HL-60 (cell line): Measurements from ENCODE around the gene FOXP4.

Experiments
- DNase-seq, 2 experiments: peaks; one replicate each; pipeline ENCODE4 v3.0.0-alpha.2; 2010 to 2020; ENCODE audit warnings: low read depth in 1 of 2, low spot score in 1 of 2
- H3K27ac ChIP-seq: fragments of 250-450 bp; sonication (Bioruptor Pico); replicated peaks from 2 replicates; pipeline ENCODE4 v1.5.1; 2020; ENCODE audit warnings: mild to moderate bottlenecking, moderate library complexity
- H3K27me3 ChIP-seq: fragments of 250-450 bp; sonication (Bioruptor Pico); 2 replicates; pipeline ENCODE4 v1.5.1; 2021; ENCODE audit warnings: mild to moderate bottlenecking, moderate library complexity; ENCODE audit not compliant: insufficient read depth, poor library complexity, severe bottlenecking
- H3K4me3 ChIP-seq: replicated peaks from 2 replicates; pipeline ENCODE4 v1.5.1; 2011; ENCODE audit warnings: mild to moderate bottlenecking, control low read depth, low read length; ENCODE audit not compliant: insufficient read depth
- GABPA ChIP-seq: IDR thresholded peaks from 2 replicates; pipeline ENCODE4 v1.6.1; 2012; ENCODE audit warnings: low read depth
- POLR2AphosphoS5 ChIP-seq: IDR thresholded peaks from 2 replicates; pipeline ENCODE4 v1.6.1; 2012; ENCODE audit warnings: low read depth
- SPI1 ChIP-seq: IDR thresholded peaks from 2 replicates; pipeline ENCODE4 v1.6.1; 2012; ENCODE audit warnings: low read depth, mild to moderate bottlenecking, borderline replicate concordance
- TF ChIP-seq, protein P1 (sequence below): IDR thresholded peaks from one replicate; pipeline ENCODE4 v1.5.1; 2011; ENCODE audit warnings: low read length, control low read depth, inconsistent platforms; ENCODE audit not compliant: insufficient read depth
- TF ChIP-seq, protein P2 (sequence below): IDR thresholded peaks from 2 replicates; pipeline ENCODE4 v1.6.1; 2012; ENCODE audit warnings: low read depth; ENCODE audit not compliant: insufficient replicate concordance

Gene FOXP4

DNA sequence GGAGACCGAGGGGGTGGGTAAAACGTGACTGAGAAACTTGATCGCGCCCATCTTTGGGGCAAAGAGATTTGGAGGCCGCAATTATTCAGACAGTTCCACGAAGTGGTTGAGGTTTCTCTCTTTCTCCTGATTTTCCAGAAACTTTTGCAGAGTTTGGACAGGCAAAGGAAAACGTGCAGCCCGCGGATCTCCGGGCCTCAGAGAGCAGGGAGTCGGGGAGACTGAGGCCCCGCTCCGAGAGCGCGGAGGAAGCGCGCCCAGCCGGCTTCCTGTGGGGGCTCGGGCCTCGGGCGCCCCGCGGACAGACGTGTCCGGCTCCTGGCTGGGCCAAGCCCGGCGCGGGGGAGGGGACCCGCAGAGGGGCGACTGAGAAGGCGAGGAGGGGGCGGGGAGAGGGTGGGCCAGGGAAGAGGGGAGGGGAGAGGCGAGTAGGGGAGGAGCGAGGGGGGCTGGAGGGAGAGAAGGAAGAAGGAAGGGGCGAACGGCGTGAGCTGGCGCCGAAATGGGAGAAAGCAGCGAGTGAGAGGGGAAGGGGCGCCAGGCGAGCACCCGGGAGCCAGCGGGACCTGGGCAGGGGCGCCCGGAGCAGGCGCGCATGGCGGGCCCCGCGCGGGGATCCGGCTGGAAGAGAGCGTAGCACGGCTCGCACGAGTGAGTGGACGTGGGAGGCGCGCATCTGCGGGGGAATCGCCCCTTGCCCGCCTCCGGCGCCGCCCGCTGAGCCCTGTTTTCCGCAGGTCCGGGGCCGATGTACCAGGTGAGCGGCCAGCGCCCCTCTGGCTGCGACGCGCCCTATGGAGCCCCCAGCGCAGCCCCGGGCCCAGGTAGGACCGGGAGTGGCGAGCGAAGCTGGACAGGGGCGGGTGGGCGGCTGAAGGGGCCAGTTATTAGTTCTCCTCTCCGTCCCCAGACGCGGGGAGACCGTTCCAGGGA lies 92.1 kb downstream of the FOXP4 start, which contains the start of gene MDFI:
MDFI (plus strand) TSS at position 467 of the 933 bp plus-strand sequence; CDS start at position 749, 282 bp downstream.
- DNase-seq = no peak
- Histone ChIP-seq H3K27me3 (peaks cover 39% of the 10 kb centered on the region), H3K4me3 (no peak within 1 kb of the TSS), H3K27ac (no peak within 1 kb of the TSS)
- no peak for TF ChIP-seq SPI1
- TF ChIP-seq, protein P1, sequence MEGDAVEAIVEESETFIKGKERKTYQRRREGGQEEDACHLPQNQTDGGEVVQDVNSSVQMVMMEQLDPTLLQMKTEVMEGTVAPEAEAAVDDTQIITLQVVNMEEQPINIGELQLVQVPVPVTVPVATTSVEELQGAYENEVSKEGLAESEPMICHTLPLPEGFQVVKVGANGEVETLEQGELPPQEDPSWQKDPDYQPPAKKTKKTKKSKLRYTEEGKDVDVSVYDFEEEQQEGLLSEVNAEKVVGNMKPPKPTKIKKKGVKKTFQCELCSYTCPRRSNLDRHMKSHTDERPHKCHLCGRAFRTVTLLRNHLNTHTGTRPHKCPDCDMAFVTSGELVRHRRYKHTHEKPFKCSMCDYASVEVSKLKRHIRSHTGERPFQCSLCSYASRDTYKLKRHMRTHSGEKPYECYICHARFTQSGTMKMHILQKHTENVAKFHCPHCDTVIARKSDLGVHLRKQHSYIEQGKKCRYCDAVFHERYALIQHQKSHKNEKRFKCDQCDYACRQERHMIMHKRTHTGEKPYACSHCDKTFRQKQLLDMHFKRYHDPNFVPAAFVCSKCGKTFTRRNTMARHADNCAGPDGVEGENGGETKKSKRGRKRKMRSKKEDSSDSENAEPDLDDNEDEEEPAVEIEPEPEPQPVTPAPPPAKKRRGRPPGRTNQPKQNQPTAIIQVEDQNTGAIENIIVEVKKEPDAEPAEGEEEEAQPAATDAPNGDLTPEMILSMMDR = no peak
- TF ChIP-seq GABPA = no peak
- no peak for TF ChIP-seq POLR2AphosphoS5
- TF ChIP-seq, protein P2, sequence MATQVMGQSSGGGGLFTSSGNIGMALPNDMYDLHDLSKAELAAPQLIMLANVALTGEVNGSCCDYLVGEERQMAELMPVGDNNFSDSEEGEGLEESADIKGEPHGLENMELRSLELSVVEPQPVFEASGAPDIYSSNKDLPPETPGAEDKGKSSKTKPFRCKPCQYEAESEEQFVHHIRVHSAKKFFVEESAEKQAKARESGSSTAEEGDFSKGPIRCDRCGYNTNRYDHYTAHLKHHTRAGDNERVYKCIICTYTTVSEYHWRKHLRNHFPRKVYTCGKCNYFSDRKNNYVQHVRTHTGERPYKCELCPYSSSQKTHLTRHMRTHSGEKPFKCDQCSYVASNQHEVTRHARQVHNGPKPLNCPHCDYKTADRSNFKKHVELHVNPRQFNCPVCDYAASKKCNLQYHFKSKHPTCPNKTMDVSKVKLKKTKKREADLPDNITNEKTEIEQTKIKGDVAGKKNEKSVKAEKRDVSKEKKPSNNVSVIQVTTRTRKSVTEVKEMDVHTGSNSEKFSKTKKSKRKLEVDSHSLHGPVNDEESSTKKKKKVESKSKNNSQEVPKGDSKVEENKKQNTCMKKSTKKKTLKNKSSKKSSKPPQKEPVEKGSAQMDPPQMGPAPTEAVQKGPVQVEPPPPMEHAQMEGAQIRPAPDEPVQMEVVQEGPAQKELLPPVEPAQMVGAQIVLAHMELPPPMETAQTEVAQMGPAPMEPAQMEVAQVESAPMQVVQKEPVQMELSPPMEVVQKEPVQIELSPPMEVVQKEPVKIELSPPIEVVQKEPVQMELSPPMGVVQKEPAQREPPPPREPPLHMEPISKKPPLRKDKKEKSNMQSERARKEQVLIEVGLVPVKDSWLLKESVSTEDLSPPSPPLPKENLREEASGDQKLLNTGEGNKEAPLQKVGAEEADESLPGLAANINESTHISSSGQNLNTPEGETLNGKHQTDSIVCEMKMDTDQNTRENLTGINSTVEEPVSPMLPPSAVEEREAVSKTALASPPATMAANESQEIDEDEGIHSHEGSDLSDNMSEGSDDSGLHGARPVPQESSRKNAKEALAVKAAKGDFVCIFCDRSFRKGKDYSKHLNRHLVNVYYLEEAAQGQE = no peak

DNA sequence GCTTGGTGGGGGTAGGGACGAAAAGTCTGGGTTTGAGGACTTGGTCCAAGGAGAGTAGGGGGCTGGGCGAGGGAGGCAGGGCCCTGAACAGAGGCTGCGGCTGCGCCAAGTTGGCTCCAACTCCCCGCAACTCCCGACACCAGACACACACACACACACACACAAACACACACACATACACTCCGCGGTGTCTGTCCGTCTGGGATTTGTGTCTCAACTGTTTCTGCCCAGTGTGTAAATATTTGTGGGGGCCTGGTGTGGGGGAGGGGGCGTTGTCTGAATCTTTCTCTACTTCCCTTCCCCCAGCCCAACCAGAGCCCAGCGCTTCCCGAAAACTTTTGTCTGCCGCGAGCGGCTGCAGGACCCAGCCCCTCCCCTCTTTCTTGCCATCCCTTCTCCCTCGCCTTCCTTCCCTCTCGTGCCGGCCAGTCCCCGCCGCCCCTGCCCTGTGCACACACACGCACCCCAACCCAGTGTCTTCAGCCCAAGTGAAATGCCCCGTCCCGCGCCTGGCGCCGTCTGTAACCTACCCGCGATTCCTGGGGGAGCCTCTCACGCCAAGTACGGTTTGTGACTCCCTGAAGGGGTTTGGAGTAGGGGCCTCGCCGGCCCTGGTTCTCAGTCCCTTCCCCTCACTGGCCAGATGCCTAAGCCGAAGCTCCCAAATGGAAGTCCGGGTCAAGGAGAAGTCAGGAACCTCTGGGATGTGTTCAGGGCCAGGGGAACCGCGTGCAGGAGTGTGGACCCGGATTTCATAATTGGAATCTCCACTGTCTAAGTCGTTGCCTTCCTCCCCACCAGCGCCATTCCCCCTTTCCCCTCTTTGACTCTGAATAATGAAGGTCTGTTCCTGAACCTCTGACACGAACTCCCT lies 93.0 kb downstream of the FOXP4 start:
- no peak overlapping the region for H3K27ac ChIP-seq

More for the DNA sequence above, 93.0 kb downstream of the FOXP4 start:
- DNase-seq = no peak
- peaks cover 39% of the 10 kb centered on the region for H3K27me3 ChIP-seq
- TF ChIP-seq, protein P1 = no peak
- no peak for TF ChIP-seq POLR2AphosphoS5
- TF ChIP-seq SPI1 = no peak
- no peak for TF ChIP-seq GABPA
- TF ChIP-seq, protein P2 = no peak
- H3K4me3 ChIP-seq = no peak overlapping the region
